HG02571 (cell line): ENCODE data around the gene SUGP2.
"Not testable (repeated sequence)": the region's sequence is repeated elsewhere in the genome, so short reads cannot be mapped to it uniquely, and the experiment has no call there.

Experiments used
- ATAC-seq: cut with Tn5 transposase; IDR thresholded peaks from one replicate; pipeline ENCODE4 v1.9.1; 2021; ENCODE audit warnings: mild to moderate bottlenecking, moderate library complexity; ENCODE audit not compliant: unreplicated experiment

The SUGP2 gene

GRCh38 chr19:18955042-18955441 is 78.3 kb downstream of the SUGP2 start:
- no peak for ATAC-seq

DNA sequence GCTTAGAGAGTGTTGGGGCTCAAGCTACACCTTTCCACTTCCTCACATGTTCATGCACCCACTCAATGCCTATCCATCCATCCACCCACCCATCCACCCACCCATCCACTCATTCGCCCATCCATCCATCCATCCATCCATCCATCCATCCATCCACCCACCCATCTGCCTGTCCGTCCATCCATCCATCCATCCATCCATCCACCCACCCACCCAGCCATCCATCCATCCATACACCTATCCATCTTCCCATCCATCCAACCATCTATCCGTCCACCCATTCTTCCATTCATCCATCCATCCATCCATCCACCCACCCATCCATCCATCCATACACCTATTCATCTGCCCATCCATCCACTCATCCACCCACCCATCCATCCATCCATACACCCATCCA is 79.2 kb downstream of the SUGP2 start:
- ATAC-seq: no peak

- not testable (repeated sequence) for ATAC-seq
These were observed 80.8 kb downstream of the SUGP2 start for GRCh38 chr19:18952364-18953003.

DNA sequence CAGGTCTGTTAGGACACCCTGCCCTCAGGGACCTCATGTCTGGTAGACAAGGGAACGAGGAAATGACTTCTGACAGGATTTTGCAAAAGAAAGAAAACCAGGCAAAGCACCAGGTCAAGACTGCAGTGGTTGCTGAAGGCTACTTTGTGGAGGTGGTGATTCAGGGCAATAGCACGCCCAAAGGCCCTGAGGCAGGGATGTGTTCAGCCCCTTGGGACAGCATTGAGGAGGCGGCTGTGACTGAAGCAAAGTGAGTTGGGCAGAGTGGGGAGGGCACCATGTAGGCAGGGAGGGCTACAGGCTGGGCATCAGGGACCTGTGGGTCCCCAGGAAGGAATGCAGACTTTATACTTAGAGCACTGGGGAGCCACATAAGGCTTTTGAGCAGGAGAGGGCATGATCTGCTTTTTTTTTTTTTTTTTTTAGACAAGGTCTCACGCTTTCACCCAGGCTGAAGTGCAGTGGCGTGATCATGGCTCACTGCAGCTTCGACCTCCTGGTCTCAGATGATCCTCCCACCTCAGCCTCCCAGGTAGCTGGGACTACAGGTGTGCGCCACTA is 81.5 kb downstream of the SUGP2 start:
- ATAC-seq: no peak

GRCh38 chr19:18949858-18950257 is 83.5 kb downstream of the SUGP2 start:
- no peak for ATAC-seq

- ATAC-seq: no peak
These were observed 84.4 kb downstream of the SUGP2 start for GRCh38 chr19:18948976-18949356.

- ATAC-seq: no peak
These were observed 85.0 kb downstream of the SUGP2 start for GRCh38 chr19:18948075-18948975.

- ATAC-seq: no peak
These were observed 86.4 kb downstream of the SUGP2 start for GRCh38 chr19:18946918-18947317.

DNA sequence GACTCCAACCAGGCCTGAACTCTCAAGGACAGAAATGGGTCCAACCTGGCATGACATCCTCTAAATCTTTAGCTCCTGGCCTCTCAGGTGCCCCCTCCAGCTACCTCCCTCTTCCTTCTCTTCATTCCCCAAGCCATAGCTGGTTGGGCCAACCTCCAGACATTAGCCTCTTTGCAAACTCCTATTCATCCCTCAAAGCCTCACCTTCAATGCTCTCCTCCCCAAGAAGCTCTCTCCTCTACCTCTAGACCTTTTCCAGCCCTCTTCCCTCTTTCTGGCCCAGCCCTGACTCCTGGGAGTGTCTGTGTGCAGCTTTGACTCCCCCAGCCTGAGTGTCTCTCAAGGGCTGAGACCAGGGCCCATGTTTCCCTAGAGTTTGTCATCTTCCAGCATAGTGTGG is 87.0 kb downstream of the SUGP2 start:
- no peak for ATAC-seq

DNA sequence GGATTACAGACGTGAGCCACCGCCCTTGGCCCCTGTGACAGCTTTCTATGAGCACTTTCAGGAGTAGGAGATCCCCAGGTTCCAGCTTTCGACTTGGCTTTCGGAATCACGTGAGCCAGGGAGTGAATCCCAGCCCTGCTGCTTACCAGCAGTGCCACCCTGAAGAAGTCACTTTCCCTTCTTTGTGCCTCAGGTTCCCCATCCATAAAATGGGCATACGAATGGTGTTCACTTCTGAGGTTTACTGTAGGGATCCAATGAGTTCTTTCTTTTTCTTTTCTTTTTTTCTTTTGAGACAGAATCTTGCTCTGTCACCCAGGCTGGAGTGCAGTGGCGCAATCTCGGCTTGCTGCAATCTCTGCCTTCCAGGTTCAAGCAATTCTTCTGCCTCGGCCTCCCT is 88.0 kb downstream of the SUGP2 start:
- ATAC-seq: no peak

DNA sequence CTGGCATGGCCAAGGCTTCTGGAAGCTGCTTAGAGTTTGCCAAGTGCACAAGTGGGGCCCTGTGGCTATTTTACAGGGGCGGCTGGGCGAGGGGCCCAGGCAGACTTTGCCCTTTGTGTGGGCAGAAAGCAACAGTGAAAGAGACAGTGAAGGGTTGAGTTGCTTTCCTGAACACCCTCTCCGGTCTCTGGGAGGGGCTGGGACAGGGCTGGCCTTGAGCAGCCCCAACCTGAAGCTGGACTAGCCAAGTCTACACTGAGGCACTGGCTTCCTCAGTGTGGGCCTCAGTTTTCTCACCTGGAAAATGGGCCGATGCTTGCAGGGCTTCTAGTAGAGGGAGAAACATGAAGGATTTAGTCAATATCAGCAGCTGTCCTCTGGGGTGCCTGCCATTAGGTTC is 89.9 kb downstream of the SUGP2 start:
- no peak for ATAC-seq

GRCh38 chr19:18942692-18943091 is 90.6 kb downstream of the SUGP2 start:
- no peak for ATAC-seq

DNA sequence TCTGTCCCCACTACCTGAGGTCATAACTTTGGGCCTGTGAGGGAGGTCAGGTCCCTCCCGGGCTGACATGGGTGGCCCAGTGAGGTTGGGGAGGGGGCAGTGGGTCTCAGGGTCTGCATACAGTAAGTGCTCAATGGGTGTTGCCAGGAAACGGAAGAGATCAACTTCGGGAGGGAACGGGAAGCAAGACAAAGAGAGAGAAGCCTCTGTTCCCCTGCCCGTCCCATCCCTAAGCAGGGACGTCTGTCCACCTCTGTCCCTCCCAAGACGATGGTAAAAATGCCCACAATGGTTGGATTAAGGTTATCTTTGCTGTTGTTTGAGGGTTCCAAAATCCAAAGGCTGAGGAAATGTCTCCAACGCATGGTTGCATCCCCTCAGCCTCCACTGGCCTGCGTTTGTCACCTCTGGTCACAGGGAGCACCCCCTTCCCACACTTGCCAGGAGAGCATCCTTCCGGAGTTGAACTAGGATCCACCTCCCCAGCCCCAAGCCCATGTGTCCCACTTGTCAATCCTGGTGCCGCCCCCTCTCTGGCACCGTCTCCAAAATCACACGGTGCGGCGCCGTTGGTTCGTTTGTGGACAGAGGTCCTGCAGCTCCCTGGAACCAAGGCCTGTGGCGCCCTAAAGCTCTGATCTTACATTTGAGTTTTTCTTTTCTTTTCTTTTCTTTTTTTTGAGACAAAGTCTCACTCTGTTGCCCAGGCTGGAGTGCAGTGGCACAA is 91.5 kb downstream of the SUGP2 start:
- ATAC-seq: no peak
